SK-N-SH (cell line): Measurements from ENCODE around the gene ATF6.

Experiments used
- CHD2 ChIP-seq: fragments of 150-350 bp; IDR thresholded peaks from 2 replicates; pipeline ENCODE4 v1.6.1; 2018; ENCODE audit warnings: low read length; ENCODE audit not compliant: partially characterized antibody
- POLR2AphosphoS5 ChIP-seq: IDR thresholded peaks from 2 replicates; pipeline ENCODE4 v1.6.1; 2012; ENCODE audit warnings: low read depth, low read length
- RXRA ChIP-seq: IDR thresholded peaks from 2 replicates; pipeline ENCODE4 v1.4.0; 2012; ENCODE audit warnings: low read depth, mild to moderate bottlenecking, borderline replicate concordance
- SMC3 ChIP-seq: IDR thresholded peaks from 2 replicates; pipeline ENCODE4 v1.6.1; 2012; ENCODE audit warnings: low read depth, low read length, improper control_type of control experiment
- TF ChIP-seq, protein P1 (sequence below): fragments of 200-600 bp; sonication (generic); IDR thresholded peaks from 2 replicates; pipeline ENCODE4 v1.6.1; 2017; ENCODE audit warnings: antibody characterized with exemption, mild to moderate bottlenecking, moderate library complexity
- TF ChIP-seq, protein P2 (sequence below): IDR thresholded peaks from 2 replicates; pipeline ENCODE4 v1.4.0; 2012; ENCODE audit warnings: low read depth

GRCh38 chr1:161849518-161849917, 83.4 kb downstream of the ATF6 start:
- TF ChIP-seq, protein P1, sequence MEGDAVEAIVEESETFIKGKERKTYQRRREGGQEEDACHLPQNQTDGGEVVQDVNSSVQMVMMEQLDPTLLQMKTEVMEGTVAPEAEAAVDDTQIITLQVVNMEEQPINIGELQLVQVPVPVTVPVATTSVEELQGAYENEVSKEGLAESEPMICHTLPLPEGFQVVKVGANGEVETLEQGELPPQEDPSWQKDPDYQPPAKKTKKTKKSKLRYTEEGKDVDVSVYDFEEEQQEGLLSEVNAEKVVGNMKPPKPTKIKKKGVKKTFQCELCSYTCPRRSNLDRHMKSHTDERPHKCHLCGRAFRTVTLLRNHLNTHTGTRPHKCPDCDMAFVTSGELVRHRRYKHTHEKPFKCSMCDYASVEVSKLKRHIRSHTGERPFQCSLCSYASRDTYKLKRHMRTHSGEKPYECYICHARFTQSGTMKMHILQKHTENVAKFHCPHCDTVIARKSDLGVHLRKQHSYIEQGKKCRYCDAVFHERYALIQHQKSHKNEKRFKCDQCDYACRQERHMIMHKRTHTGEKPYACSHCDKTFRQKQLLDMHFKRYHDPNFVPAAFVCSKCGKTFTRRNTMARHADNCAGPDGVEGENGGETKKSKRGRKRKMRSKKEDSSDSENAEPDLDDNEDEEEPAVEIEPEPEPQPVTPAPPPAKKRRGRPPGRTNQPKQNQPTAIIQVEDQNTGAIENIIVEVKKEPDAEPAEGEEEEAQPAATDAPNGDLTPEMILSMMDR = no peak
- TF ChIP-seq, protein P2, sequence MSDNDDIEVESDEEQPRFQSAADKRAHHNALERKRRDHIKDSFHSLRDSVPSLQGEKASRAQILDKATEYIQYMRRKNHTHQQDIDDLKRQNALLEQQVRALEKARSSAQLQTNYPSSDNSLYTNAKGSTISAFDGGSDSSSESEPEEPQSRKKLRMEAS = no peak
- TF ChIP-seq CHD2 (no peak), POLR2AphosphoS5 (no peak), RXRA (no peak), SMC3 (no peak)
